KOPT-K1 (cell line): ENCODE measurements around the gene PTRH1.
A peak's percentile ranks its signal among the peaks of the same experiment; 100 is the strongest.

Experiments
- H3K27ac ChIP-seq: fragments of 200-600 bp; sonication (generic); 2 replicates; pipeline ENCODE4 v1.5.1; 2016; ENCODE audit warnings: antibody characterized with exemption, mild to moderate bottlenecking, low read depth, low read length; ENCODE audit not compliant: poor library complexity, severe bottlenecking
- H3K36me3 ChIP-seq: fragments of 200-600 bp; sonication (generic); 2 replicates; pipeline ENCODE4 v1.5.1; 2017; ENCODE audit warnings: antibody characterized with exemption, mild to moderate bottlenecking, low read length, moderate library complexity; ENCODE audit not compliant: insufficient read depth
- H3K9me3 ChIP-seq: fragments of 200-600 bp; sonication (generic); 2 replicates; pipeline ENCODE4 v1.5.1; 2017; ENCODE audit warnings: antibody characterized with exemption, low read length, mild to moderate bottlenecking; ENCODE audit not compliant: insufficient read depth, poor library complexity, severe bottlenecking

PTRH1 gene

DNA sequence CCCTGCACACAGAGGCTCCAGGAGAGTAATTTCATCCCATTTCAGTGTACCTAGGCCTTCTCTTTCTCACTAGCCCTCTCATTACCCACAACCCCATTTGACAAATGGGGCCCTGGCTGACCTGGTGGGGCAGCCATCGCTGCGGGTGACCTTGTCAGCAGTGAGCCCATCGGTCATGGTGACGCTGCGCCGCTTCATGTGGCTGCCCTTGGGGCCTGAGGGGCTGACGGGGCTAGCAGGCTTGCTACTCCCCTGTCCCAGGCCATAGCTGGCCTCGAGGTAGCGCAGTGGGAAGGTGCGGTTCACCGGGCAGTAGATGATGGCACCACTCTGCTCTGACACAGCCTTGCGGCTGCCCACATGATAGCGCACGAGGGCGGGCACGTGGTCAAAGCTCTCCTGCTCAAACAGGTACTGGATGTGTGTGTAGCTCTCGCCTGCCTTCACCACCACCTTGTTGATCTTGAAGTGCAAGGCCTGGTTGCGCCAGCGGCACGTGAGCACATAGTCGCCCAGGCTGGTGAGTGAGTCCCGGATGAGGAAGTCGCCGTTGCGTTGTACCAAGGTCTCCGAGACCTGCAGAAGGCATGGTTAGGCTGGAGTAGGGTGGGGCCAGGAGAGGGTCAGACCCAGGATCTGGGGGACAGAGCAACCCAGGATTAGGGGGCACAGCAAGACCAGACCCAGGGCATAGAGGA, 33.8 kb upstream of the PTRH1 start:
- Histone ChIP-seq H3K36me3 (peaks cover 80% of the 10 kb centered on the region), H3K27ac (no peak overlapping the region), H3K9me3 (no peaks in the 10 kb centered on the region)

DNA sequence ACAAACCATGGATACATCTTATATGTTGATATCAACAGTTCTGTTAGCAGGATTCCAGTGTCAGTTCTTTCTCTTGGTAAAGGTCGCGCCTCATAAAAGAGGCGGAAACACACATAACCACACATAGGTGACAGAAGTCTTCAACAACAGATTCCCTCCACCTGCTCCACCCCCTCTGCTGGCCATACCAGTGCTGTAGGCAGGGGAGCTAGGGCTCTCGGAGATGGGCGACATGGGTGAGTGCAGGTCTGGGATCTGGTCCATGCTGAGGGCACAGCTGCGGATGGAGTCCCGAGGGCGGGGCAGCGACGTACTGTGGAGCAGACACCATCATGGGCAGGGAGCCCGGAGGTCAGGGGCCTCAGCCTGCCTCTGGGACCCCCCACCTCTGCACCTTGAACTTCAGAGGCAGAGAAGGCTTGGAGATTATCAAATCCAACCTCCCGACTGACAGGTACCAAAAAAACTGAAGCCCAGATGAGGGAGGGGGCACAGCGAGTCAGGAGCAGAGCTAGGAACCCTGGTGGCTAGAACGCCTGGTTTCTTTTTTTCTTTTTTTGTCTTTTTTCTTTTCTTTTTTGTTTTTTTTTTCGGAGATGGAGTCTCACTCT, 31.6 kb upstream of the PTRH1 start:
- Histone ChIP-seq H3K27ac (no peak overlapping the region), H3K9me3 (no peaks in the 10 kb centered on the region), H3K36me3 (peaks cover 90% of the 10 kb centered on the region)

DNA sequence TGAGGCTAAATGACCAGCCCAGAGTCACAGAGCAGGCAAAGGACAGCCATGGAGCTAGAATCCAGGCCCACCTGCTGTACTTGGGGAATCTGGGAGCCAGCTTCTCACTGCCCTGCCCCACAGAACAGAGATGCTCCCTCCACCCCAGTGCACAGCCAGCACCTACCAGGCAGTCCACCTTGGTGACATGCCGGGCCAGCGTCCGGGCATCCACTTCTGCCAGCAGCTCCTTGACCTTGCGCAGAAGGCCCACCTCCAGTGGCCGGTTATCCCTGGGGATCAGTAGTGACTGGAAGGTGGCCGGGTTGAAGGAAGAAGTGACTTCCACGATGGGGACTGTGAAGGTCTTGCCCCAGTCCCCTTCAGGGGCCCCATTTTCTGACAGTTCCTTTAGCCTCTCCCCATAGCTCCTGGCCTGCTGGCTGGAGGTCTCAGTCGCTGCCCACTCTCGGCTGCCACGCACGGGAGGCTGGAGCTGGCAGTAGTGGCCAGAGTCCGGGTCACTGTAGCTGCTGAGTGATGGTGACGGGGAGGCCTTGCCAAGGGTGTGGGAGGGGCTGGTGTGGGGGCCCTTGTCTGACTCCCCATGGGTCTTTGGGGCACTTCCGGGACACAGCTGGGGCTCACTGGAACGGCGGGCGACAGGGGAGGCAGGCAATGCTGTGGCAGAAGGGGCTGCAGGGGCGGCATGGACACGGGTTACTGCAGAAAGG, 29.1 kb upstream of the PTRH1 start:
- no peaks in the 10 kb centered on the region for H3K9me3 ChIP-seq
- H3K36me3 ChIP-seq = peaks cover 92% of the 10 kb centered on the region
- no peak overlapping the region for H3K27ac ChIP-seq

DNA sequence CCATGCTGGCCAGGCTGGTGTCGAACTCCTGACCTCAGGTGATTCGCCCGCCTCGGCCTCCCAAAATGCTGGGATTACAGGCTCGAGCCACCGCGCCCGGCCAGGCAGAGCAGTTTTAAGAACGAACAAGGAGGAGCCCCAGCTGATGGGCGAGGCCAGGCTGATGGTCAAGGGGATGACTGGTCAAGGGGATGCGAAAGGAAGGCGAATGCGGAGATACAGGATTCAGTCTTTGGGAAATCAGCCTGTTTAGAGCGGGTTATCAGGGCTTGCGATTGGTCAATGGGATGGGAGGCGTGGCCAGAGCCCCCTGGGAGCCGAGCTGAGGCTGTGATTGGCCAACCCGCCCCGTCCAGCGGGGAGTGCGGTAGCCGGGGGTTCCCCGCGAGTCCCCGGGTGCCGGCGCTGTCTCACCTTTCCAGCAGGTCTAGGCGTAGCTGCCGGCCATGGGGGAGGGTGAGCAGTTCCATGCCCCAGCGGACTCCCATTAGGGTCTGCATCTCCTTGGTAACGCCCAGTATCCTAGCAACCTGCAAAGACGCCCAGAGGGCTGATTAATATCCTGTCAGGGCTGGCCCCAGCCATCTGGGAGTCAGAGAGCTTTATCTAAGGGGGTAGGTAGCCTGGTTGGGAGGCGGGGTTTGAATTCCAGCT, 27.1 kb upstream of the PTRH1 start:
- Histone ChIP-seq H3K36me3 (peaks cover 90% of the 10 kb centered on the region), H3K9me3 (no peaks in the 10 kb centered on the region), H3K27ac (no peak overlapping the region)

DNA sequence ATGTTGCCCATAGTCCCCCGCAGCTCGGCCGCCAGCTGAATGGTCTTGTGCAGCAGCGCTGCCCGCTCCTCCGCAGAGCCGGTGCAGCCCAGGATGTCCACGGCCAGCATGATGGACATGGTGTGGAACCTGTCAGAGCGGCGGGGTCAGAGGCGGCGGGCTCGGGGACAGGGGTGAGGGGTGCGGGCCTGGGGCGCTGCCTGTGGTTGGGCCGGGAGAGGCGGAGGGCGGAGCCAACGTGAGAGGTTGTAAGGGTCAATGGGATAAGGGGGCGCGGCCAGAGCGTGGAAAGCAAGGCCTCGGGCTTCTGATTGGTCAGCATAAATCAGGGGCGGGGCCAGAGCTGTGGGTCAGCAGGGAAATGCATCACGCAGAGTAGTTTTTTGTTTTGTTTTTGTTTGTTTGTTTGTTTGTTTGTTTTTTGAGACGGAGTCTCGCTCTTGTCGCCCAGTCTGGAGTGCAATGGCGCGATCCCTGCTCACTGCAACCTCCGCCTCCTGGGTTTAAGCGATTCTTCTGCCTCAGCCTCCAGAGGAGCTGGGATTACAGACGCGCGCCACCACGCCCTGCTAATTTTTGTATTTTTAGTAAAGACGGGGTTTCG, 26.5 kb upstream of the PTRH1 start:
- no peaks in the 10 kb centered on the region for H3K9me3 ChIP-seq
- H3K27ac ChIP-seq = no peak overlapping the region
- peaks cover 84% of the 10 kb centered on the region for H3K36me3 ChIP-seq

DNA sequence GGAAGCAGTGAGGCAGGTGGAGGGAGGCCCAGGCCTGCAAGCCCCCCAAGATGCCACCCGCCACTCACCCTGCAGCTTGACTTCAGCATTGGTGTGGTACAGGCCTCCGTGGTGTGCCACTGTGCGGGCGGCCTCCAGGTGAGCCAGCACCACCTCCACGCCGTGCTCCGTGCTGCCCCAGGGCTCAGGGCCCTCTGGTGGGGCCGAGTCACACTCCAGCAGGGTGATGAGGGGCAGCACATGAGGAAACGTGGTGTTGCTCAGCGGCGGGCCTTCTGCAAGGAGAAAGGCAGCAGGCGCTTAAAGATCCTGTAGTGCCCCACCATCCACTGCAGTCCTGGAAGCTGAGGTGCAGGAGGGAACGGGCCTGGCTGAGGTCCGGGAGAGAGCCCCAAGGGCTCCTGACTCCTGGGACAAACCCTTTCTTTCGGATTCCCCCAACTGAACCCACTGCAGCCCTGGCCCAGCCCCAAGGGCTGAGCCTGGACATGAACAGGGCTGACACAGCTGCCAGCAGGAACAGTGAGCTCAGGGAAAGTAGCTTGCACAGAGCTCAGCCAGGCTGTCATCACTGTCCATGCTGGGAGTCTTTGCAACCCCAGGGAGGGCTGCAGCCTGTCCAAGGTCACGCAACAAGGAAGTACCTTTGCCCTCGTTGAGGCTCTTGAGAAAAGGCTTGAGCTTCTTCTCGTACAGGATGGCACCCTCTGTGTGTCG, 24.3 kb upstream of the PTRH1 start:
- no peak overlapping the region for H3K27ac ChIP-seq
- H3K36me3 ChIP-seq = peaks cover 65% of the 10 kb centered on the region
- no peaks in the 10 kb centered on the region for H3K9me3 ChIP-seq

DNA sequence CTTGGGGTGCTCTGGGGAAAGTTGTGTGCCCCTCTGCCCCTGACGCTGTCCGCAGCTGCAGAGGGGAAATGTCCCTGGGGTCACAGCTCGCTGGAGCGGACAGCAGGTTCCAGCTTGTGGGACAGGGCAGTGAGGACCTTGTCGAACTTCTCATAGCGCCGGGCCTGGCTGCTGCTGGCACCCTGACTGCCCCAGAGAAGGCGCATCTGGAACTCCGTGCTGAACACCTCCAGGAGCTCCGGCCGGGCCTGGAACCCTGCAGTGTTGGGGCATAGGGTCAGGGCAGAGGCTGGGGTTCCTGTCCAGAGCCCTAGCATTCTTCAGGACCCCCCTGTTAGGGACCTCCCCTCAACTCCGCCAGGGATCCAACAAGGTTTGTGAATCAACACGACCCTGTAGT, 23.2 kb upstream of the PTRH1 start:
- Histone ChIP-seq H3K9me3 (no peaks in the 10 kb centered on the region), H3K36me3 (peaks cover 56% of the 10 kb centered on the region), H3K27ac (no peak overlapping the region)

DNA sequence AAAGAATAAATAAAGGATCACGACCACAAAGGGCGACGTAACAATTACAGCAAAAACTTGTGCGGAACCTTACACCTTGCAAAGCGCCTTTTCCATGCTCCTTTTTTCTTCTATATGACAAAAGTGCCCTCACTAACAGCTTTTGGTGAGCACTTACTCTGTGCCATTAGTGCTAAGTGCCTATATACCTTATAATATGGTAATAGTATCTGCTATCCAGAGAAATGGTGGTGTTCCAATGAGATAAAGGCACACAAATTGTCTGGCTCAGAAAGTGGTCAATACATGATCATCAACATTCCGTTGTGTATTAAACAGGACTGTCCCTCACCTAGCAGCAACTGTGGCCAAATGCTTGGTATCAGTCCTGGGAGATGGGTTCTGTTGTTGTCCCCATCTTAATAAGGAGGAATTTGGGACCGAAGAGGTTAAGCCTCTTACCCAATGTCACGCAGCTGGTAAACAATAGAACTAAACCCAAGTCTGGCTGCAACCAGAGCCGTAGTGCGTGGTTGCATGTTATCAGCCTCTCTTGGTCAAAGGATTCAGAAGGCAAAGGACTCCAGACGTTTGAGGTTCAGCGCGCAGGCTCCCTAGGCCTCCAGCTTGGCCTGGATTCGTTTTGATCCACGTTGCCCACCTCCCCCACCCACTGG, 20.2 kb upstream of the PTRH1 start:
- Histone ChIP-seq H3K36me3 (peaks cover 46% of the 10 kb centered on the region), H3K27ac (no peak overlapping the region), H3K9me3 (no peaks in the 10 kb centered on the region)

DNA sequence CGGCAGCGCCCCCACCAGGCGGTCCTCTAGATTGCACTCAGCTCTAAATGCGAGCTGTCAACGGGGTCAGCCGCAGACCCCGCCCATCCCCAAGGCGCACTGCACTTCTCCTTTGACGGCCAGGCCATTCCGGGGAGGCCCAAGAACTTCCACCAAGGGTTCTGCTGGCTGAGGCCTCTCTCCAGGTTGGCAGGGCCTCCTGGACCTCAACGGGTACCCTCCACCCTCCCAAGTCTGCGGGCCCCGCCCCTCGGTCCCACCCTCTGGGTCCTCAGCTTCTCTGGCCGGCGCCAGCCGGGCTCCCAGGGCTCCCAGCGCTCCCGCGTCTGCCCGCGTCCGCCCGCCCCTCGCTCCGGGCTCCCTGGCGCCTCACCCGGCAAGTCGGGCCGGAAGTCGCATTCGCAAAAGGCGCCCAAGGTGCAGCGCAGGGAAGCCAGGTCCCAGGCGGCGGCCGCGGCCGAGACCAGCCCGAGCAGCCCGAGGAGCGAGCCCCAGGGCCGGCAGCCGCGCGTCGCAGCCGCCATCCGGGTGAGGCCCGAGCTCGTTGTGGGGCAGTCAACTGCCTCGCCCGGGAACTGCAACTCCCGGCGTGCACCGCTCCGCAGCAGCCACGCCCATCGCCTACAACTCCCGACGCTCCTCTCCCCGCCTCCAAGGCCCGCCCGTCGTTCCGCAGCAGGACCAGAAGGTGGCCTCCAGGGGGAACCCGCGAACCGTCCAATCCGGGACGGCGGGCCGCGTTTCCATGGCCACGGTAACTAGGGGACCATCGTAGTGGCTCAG, 19.5 kb upstream of the PTRH1 start, which contains the start of gene TOR2A:
Gene TOR2A (minus strand): TSS at position 548 of the 783 bp plus-strand sequence. CDS start 24 bp downstream, at position 524.
- peaks cover 40% of the 10 kb centered on the region for H3K36me3 ChIP-seq
- H3K9me3 ChIP-seq = no peaks in the 10 kb centered on the region
- H3K27ac ChIP-seq = peak within 1 kb of the TSS; percentile 82

DNA sequence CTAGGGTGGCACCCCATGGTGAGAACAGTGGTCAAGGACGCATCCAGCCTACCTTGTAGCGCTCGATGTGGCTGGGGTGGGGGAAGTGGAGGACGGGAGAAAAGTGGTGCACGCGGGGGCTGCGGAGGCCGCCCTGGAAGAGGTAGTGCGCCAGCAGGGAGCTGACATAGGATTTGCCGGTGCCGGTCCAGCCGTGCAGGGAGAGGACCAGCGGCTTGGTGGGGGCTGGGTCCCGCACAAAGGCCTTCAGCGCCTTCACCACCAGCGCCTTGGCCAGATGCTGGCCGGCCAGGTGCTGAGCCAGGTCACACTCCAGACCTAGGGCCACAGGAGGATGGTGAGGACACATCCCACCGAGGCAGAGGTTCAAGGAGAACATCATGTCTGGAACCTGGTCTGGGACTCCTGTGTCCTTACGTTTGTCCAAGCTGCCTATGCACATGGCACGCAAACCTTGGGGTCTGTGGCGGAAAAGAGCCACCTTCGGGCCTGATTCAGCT, 18.8 kb upstream of the PTRH1 start:
- peak overlapping the region; percentile 82 for H3K27ac ChIP-seq
- H3K36me3 ChIP-seq = peaks cover 33% of the 10 kb centered on the region
- no peaks in the 10 kb centered on the region for H3K9me3 ChIP-seq

DNA sequence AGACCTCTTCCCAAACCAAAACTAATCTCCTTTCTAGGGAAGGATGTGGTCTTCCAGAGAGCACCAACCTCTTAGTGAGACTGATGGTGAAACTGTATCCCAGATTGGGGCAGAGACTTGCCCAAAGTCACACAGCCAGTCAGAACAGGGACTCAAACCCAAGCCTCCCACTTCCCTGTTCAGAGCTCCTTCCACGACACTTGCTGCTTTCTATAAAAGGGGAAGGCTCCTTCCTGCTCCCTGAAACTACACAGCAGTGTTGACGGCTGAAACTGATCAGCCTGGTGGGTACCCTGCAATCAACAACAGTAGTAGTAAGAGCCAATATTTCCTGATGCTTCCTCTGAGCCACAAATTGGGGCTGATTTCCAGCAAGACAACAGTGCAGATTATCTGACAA, 18.2 kb upstream of the PTRH1 start:
- peaks cover 26% of the 10 kb centered on the region; the same call in 1 of the 2 replicates for H3K36me3 ChIP-seq
- no peaks in the 10 kb centered on the region for H3K9me3 ChIP-seq
- no peak overlapping the region for H3K27ac ChIP-seq

DNA sequence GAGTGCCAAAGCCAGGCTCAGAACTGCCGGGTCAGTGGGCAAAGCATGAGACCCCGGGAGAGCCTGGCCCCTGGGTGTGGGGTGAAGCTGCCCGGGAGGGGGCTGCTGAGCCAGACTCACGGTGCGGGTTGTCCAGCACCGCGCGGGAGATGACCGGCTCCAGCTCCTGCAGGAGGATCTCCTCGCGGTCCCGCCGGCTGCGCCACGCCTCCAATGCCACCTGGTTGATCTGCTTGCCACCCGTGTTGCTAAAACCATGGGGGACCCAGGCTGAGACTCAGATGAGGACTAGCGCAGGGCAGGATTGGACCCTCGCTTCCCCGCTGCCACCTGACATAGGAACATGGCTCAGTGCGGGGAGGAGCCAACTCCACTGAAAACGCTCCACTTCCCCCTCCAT, 17.0 kb upstream of the PTRH1 start:
- H3K27ac ChIP-seq = no peak overlapping the region
- no peaks in the 10 kb centered on the region for H3K9me3 ChIP-seq
- H3K36me3 ChIP-seq = peaks cover 19% of the 10 kb centered on the region; the same call in 1 of the 2 replicates

DNA sequence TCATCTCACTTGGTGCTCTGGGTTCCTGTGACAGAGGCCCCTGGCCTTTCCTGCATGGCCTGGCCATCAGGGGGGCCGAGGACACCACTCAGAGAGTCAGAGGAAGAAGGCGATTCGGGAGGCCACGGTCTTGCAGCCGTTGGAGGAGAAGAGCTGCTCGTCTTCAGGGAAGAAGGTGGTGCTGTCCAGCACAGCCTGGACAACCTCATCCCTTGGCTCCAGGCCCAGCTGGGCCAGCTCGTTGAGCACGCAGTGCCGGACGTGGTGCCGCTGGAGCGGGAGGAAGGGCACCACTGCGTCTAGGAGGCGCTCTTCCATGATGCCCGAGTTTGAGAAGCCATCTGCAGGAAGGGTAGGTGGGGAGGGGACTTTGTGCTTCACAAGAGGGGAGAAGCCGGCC, 16.5 kb upstream of the PTRH1 start:
- Histone ChIP-seq H3K27ac (no peak overlapping the region), H3K9me3 (no peaks in the 10 kb centered on the region), H3K36me3 (peaks cover 24% of the 10 kb centered on the region; the same call in 1 of the 2 replicates)
